ENCODE measurements around the gene LSP1. TPM values are rescaled to one million over a fixed set of nuclear protein-coding genes. Genes with fewer than 3 reads are reported as not detected.

LSP1 gene
- polyA plus RNA-seq, 1 donor from 2014 or later = not detected

DNA sequence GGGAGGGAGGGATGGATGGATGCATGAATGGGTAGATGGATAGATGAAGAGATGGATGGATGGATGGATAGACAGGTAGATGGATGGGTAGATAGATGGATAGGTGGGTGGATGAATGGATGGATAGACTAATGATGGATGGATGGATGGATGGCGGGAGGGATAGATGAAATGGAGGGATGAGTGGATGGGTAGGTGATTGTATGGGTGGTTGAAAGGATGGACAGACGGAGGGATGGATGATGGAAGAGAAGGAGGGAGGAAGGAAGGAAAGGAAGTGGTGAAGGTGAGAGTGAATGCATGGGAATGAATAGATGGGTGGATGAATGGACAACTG, 62.9 kb downstream of the LSP1 start:
- no peak for TF ChIP-seq EZH2 (IDR thresholded peaks at IDR 0.05; ENCODE audit: borderline replicate concordance, insufficient read depth, low read length, poor library complexity, severe bottlenecking)
- TF ChIP-seq TAF1 (IDR thresholded peaks at IDR 0.05; ENCODE audit: low read depth) = no peak
- no peak for TF ChIP-seq CTCF (IDR thresholded peaks at IDR 0.05; ENCODE audit: poor library complexity, severe bottlenecking)
- no peak for TF ChIP-seq POLR2AphosphoS5 (IDR thresholded peaks at IDR 0.05)
- no peak for TF ChIP-seq SMC3 (conservative IDR thresholded peaks at IDR 0.05; ENCODE audit: poor library complexity)
- Histone ChIP-seq H3K4me2 (ENCODE audit: low read length) (no peak overlapping the region), H4K20me1 (ENCODE audit: insufficient read depth) (no peaks in the 10 kb centered on the region), H3K9ac (ENCODE audit: low read length) (no peak overlapping the region), H3F3A (ENCODE audit: insufficient read depth, low read length, poor library complexity, severe bottlenecking) (no peaks in the 10 kb centered on the region), H3K9me3 (ENCODE audit: low read length) (no peaks in the 10 kb centered on the region), H3K36me3 (ENCODE audit: insufficient read depth, low read length) (no peaks in the 10 kb centered on the region), H3K27me3 (ENCODE audit: insufficient read depth, low read depth, low read length) (no peaks in the 10 kb centered on the region), H3K9me2 (ENCODE audit: insufficient read depth, low read length) (no peaks in the 10 kb centered on the region), H3K79me2 (replicated peaks; ENCODE audit: insufficient read depth, low read length) (no peaks in the 10 kb centered on the region), H3K27ac (ENCODE audit: low read length) (no peak overlapping the region), H3K4me3 (ENCODE audit: low read length) (no peak overlapping the region), H2AFZ (ENCODE audit: low read depth, low read length) (no peak overlapping the region)

DNA sequence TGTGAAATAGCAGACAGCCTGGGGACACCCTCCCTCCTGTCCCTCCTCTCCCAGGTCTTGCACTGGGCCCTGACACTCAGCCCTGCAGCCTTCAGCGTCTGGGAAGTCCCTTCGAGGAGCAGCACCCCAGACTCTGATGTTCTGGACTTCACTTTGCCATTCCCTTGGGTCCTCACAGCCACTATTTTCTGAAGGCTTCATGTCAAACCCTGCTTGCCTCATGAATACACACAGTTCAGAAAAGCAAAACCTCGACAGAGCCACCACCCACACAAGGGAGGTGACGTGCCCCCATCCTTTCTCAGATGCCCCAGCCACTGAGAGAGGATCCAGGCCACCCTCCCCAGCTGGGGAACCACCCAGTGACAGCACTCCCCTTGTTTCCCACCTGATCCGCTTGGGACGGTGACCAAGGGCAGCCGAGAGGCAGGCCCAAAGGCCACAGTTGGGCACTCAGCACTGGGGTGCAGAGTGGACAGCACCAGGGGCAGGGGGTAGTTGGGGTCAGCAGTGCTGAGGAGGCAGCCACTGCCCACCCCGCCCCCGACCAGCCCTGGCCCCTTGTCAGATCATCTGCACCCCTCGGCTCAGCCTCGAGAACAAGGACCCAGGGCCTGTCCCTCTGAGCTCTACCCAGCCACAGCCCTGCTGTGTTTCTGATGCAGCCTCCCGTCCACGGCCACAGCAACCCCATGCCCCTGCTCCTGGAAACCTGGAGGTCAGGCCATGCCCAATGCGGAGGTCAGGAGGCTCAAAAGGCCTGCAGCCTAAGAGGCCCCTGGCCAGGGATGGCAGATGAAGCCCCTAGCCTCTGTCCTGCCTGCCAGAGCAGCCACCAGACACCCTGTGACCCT, 63.5 kb downstream of the LSP1 start:
- H3K36me3 ChIP-seq (ENCODE audit: insufficient read depth, low read length) = no peaks in the 10 kb centered on the region
- H3K27me3 ChIP-seq (ENCODE audit: insufficient read depth, low read depth, low read length) = no peaks in the 10 kb centered on the region
- H3K9me2 ChIP-seq (ENCODE audit: insufficient read depth, low read length) = no peaks in the 10 kb centered on the region
- no peaks in the 10 kb centered on the region for H4K20me1 ChIP-seq (ENCODE audit: insufficient read depth)
- H2AFZ ChIP-seq (ENCODE audit: low read depth, low read length) = no peak overlapping the region
- no peak overlapping the region for H3K9ac ChIP-seq (ENCODE audit: low read length)
- TF ChIP-seq TAF1 (IDR thresholded peaks at IDR 0.05; ENCODE audit: low read depth) (no peak), EP300 (conservative IDR thresholded peaks at IDR 0.05; ENCODE audit: poor library complexity, severe bottlenecking) (no peak), RAD21 (conservative IDR thresholded peaks at IDR 0.05) (no peak), POLR2AphosphoS5 (IDR thresholded peaks at IDR 0.05) (no peak), EZH2 (IDR thresholded peaks at IDR 0.05; ENCODE audit: borderline replicate concordance, insufficient read depth, low read length, poor library complexity, severe bottlenecking) (no peak), MXI1 (conservative IDR thresholded peaks at IDR 0.05; ENCODE audit: poor library complexity, severe bottlenecking) (no peak), SMC3 (conservative IDR thresholded peaks at IDR 0.05; ENCODE audit: poor library complexity) (no peak), REST (IDR thresholded peaks at IDR 0.05; ENCODE audit: borderline replicate concordance) (no peak), CTCF (IDR thresholded peaks at IDR 0.05; ENCODE audit: poor library complexity, severe bottlenecking) (no peak)
- H3K9me3 ChIP-seq (ENCODE audit: low read length) = no peaks in the 10 kb centered on the region
- H3K4me3 ChIP-seq (ENCODE audit: low read length) = no peak overlapping the region
- H3K79me2 ChIP-seq (replicated peaks; ENCODE audit: insufficient read depth, low read length) = no peaks in the 10 kb centered on the region
- no peak overlapping the region for H3K27ac ChIP-seq (ENCODE audit: low read length)
- H3F3A ChIP-seq (ENCODE audit: insufficient read depth, low read length, poor library complexity, severe bottlenecking) = no peaks in the 10 kb centered on the region
- H3K4me2 ChIP-seq (ENCODE audit: low read length) = no peak overlapping the region

Measured in neural cell (in vitro differentiated cells).